Activated CD8-positive, alpha-beta T cell treated with anti-CD3 and anti-CD28 coated beads, Interleukin-2, amount 10 ng/mL, durations not matched to agents 7 days and 5 days (primary cell): ENCODE measurements around the gene FAM234B. TPM values are rescaled to one million over a fixed set of nuclear protein-coding genes. Genes with fewer than 3 reads are reported as not detected.

ENCODE experiments used
- ATAC-seq: fragments of 150-1000 bp; cut with Tn5 transposase; one replicate; pipeline ENCODE4 v1.10.0; 2021; ENCODE audit warnings: moderate library complexity
- CTCF ChIA-PET: fragments of 350-600 bp; sonication (Branson Sonifier 250); formaldehyde crosslinking; loops from one replicate; lab custom pipeline; 2021; ENCODE audit warnings: antibody characterized with exemption; lab: Charles Lee
- POLR2A ChIA-PET: fragments of 350-600 bp; sonication (Branson Sonifier 250); formaldehyde crosslinking; loops from one replicate; lab custom pipeline; 2021; ENCODE audit warnings: antibody characterized with exemption; lab: Charles Lee
- DNase-seq: peaks from one replicate; pipeline ENCODE4 v3.0.0-alpha.2; 2020
- H3K27ac Mint-ChIP-seq: one replicate; pipeline ENCODE4 v1.8.0; 2021; ENCODE audit warnings: mild to moderate bottlenecking, mixed read lengths
- H3K27me3 Mint-ChIP-seq: one replicate; pipeline ENCODE4 v1.8.0; 2021; ENCODE audit warnings: low read depth, mixed read lengths
- H3K36me3 Mint-ChIP-seq: one replicate; pipeline ENCODE4 v1.8.0; 2021; ENCODE audit warnings: low read depth, mixed read lengths
- H3K4me1 Mint-ChIP-seq: one replicate; pipeline ENCODE4 v1.8.0; 2021; ENCODE audit warnings: low read depth, mixed read lengths
- H3K4me3 Mint-ChIP-seq: one replicate; pipeline ENCODE4 v1.8.0; 2021; ENCODE audit warnings: mild to moderate bottlenecking, mixed read lengths
- H3K9me3 Mint-ChIP-seq: one replicate; pipeline ENCODE4 v1.8.0; 2022; ENCODE audit warnings: mixed read lengths; ENCODE audit not compliant: insufficient read depth
- total RNA-seq, 2 experiments: library from RNA; stranded (reverse); gene quantifications; one replicate each; pipeline ENCODE4 v1.2.3, GENCODE V29; 2021

The FAM234B gene
- total RNA-seq, 2 experiments from 2014 or later = 4.2 to 4.3 TPM

DNA sequence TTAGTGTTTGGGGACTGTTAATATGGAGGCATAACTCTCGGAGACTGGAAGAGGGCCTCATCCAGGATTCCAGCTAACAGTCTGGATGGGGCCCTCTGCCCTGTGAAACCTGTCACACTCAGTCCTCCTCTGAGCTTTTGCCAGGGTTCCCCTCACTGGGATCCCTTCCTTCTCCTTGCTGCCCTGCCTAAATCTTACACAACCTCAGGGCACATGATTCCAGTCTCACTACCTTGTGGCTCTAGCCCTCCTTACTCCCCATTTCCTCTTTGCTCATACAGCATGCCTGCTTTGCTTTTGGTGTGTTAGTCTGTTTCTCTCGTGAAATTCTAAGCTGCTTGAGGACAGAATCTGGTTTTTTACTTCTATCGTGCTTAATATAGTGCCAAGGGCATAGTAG, 60.2 kb downstream of the FAM234B start:
- Mint-ChIP-seq H3K4me3 (no peak overlapping the region), H3K4me1 (peaks cover 22% of the 10 kb centered on the region), H3K27ac (no peak overlapping the region), H3K9me3 (no peaks in the 10 kb centered on the region), H3K36me3 (no peaks in the 10 kb centered on the region), H3K27me3 (peaks cover 18% of the 10 kb centered on the region)
- CTCF ChIA-PET = interaction anchor here (0.8 to 8.8 kb wide), 4 partner anchors 10 to 151 kb away, joined by 3 to 204 read pairs (median 6); no protein-coding TSS in a partner anchor
- ATAC-seq (no peak), DNase-seq (no peak)
- POLR2A ChIA-PET = interaction anchor here (1.0 kb wide), 1 partner anchor 91 kb away, joined by 3 read pairs; no protein-coding TSS in a partner anchor

DNA sequence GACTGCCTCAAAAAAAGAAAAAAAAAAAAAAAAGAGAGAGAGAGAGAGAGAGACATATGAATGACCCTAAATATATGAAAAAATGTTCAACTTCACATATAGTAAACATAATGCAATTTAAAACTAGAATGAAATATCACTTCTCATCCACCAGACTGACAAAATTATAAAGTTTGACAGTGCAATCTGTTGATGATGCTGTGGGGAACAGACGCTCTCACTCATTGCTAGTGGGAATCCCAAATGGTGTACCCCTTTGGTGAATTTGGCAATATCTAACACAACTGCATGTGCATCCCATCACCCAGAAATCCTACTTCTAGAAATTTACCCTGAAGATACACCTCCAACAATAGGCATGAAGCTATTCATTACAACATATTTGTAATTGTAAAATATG, 61.6 kb downstream of the FAM234B start:
- Mint-ChIP-seq H3K36me3 (no peaks in the 10 kb centered on the region), H3K27me3 (peaks cover 21% of the 10 kb centered on the region), H3K4me3 (no peak overlapping the region), H3K27ac (no peak overlapping the region), H3K9me3 (no peaks in the 10 kb centered on the region), H3K4me1 (peaks cover 11% of the 10 kb centered on the region)
- ChIA-PET CTCF (interaction anchor here (3.0 to 8.8 kb wide), 2 partner anchors 104 to 149 kb away, joined by 7 to 204 read pairs; no protein-coding TSS in a partner anchor), POLR2A (no interaction called here)
- DNase-seq (no peak), ATAC-seq (no peak)

DNA sequence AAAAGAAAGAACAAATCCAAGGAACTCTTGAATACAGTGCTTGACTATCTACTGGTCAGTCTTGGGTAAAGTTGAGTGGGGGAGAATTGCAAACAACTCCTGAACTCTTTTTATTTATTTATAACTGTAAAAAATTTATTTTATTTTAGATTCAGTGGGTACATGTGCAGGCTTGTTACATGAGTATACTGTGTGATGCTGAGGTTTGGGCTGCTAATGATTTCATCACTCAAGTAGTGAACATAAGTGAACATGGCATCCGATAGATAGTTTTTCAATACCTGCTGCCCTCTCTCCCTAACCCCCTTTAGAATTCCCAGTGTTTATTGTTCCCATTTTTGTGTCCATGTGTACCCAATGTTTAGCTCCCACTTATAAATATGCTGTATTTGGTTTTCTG, 62.5 kb downstream of the FAM234B start:
- peaks cover 21% of the 10 kb centered on the region for H3K27me3 Mint-ChIP-seq
- ChIA-PET CTCF (interaction anchor here (1.5 kb wide), 1 partner anchor 106 kb away, joined by 5 read pairs; no protein-coding TSS in a partner anchor), POLR2A (no interaction called here)
- no peak overlapping the region for H3K27ac Mint-ChIP-seq
- DNase-seq = no peak
- H3K36me3 Mint-ChIP-seq = no peaks in the 10 kb centered on the region
- no peaks in the 10 kb centered on the region for H3K9me3 Mint-ChIP-seq
- peaks cover 9% of the 10 kb centered on the region for H3K4me1 Mint-ChIP-seq
- H3K4me3 Mint-ChIP-seq = no peak overlapping the region
- no peak for ATAC-seq

DNA sequence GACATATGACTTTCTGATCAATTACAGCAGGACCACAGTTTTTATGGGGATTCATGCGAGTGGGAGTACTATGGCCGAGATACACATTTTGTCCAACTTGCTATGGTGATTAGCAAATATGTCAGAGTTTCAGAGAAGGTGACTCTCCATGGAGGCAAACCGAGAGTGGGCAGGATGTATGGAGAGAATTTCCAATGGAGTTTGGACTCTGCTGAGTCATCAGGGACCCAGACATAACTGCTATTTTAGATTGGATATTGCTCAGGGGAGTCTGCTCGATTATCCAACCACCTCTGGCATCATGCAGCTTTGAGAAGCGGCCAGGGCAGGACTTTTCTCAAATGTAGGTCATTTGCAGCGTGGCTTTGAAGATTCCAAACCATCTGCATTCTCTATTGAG, 68.8 kb downstream of the FAM234B start:
- Mint-ChIP-seq H3K4me1 (no peaks in the 10 kb centered on the region), H3K9me3 (no peaks in the 10 kb centered on the region), H3K36me3 (no peaks in the 10 kb centered on the region), H3K27ac (no peak overlapping the region), H3K27me3 (peaks cover 32% of the 10 kb centered on the region), H3K4me3 (no peak overlapping the region)
- ChIA-PET POLR2A (no interaction called here), CTCF (interaction anchor here (1.6 kb wide), 1 partner anchor 99 kb away, joined by 5 read pairs; no protein-coding TSS in a partner anchor)
- ATAC-seq (no peak), DNase-seq (no peak)

DNA sequence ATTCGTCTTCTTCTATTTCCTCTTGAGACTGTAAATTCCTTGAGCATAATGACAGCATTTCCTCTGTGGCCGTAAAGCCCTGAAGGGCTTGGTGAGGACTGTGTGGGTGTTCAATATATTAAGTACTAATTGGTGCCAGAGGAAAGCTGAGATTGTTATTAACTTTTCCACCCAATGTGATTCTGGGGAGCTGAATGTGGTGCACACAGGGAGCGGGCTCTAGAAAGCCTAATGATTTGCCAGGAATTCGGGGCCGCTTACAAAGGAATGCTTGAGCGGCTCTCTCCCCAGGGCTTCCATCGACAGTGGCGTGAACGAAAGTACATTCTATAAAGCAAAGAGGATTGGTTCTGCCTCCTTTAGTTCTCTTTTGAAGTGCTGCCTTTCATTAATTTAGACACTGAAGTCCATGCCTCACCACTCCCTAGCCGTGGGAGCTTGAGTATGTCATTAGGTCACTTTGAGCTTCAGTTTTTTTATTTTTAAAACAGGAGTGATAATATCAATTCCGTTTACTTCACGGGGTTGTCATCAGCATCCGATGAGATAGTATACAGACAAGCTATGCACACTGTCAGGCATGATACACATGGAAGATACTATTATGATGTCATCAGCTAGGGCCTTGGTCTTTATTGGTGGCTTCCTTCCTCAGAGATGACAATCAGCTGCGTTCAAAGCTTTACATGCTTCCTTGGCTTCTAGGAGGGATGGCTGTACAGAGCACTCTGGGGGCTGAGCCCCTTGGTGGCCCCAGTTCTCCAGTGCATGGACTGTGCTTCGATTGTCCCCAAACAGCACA, 70.3 kb downstream of the FAM234B start:
- Mint-ChIP-seq H3K4me3 (no peak overlapping the region), H3K27ac (no peak overlapping the region), H3K9me3 (no peaks in the 10 kb centered on the region), H3K27me3 (peaks cover 21% of the 10 kb centered on the region), H3K4me1 (no peaks in the 10 kb centered on the region), H3K36me3 (no peaks in the 10 kb centered on the region)
- ATAC-seq = no peak
- POLR2A ChIA-PET = no interaction called here
- DNase-seq = no peak
- CTCF ChIA-PET = interaction anchor here (0.7 to 1.8 kb wide), 3 partner anchors 10 to 98 kb away, joined by 3 to 8 read pairs (median 5); no protein-coding TSS in a partner anchor

DNA sequence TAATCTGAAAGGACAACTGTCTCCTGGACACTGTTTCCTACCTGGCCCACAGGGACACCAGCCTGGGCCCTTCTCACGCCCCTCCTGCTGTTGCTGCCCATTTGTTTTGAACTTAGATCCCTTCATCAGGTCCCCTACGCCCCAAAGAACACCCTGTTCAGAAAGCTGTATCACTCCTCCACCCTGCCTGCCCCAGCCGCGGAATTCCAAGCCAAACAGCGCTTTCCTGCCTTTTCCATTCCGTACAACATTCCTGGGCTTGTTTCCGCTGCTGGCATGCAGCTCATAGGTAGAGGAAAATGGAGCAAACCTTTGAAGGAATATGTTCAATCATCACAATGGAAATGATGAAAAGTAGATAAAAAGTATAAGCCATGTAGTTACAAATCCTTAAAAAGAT, 72.1 kb downstream of the FAM234B start:
- no peak for ATAC-seq
- ChIA-PET CTCF (interaction anchor here (0.9 to 2.5 kb wide), 3 partner anchors 96 to 139 kb away, joined by 3 to 10 read pairs (median 8); no protein-coding TSS in a partner anchor), POLR2A (no interaction called here)
- Mint-ChIP-seq H3K4me3 (no peak overlapping the region), H3K27me3 (peaks cover 21% of the 10 kb centered on the region), H3K9me3 (no peaks in the 10 kb centered on the region), H3K36me3 (no peaks in the 10 kb centered on the region), H3K27ac (no peak overlapping the region), H3K4me1 (no peaks in the 10 kb centered on the region)
- DNase-seq = no peak

DNA sequence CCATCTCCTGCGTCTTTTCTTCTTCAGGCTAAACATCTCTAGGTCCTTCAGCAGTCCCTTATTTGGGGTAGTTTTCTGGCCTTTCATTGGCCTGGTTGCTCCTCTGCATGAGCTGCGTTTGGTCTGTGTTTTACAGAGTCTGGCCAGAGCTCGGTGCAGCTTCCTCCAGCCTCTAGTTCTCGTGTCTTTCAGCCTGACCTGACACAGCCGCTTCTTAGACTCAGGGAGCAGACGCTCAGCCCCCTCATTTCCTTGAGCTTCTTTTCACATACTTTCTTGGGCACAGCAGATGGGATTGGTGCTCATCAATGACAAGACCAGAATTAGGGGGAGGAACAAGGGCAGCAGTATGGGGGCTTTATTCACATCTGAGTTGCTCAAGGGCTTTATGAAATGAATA, 72.8 kb downstream of the FAM234B start:
- Mint-ChIP-seq H3K27me3 (peaks cover 18% of the 10 kb centered on the region), H3K27ac (no peak overlapping the region), H3K9me3 (no peaks in the 10 kb centered on the region), H3K4me3 (no peak overlapping the region), H3K4me1 (no peaks in the 10 kb centered on the region), H3K36me3 (no peaks in the 10 kb centered on the region)
- DNase-seq = no peak
- ChIA-PET CTCF (interaction anchor here (0.7 to 2.5 kb wide), 2 partner anchors 9 to 95 kb away, joined by 3 to 10 read pairs; no protein-coding TSS in a partner anchor), POLR2A (no interaction called here)
- ATAC-seq = no peak

DNA sequence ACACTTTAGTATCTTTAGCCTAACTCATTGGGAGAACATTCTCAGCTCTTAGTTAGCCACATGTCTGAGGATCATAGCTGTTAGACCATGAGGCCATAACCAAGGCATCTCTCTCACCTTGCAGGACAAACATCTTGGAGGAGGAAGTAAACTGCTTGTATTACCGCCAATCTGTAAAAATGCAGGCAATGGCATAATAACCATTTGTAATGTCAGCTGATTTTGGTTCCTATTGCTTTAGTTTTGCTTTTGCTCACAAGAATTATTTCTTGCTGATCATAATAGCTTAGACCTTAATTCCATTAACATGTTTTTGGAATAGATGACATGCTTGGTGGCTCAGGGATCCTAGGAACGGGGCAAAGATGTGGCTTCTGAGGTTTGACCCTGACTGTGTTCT, 75.6 kb downstream of the FAM234B start:
- Mint-ChIP-seq H3K27ac (no peak overlapping the region), H3K4me1 (no peaks in the 10 kb centered on the region), H3K9me3 (no peaks in the 10 kb centered on the region), H3K27me3 (peaks cover 17% of the 10 kb centered on the region), H3K4me3 (no peak overlapping the region), H3K36me3 (no peaks in the 10 kb centered on the region)
- DNase-seq (no peak), ATAC-seq (no peak)
- CTCF ChIA-PET = no interaction called here
- POLR2A ChIA-PET = no interaction called here

DNA sequence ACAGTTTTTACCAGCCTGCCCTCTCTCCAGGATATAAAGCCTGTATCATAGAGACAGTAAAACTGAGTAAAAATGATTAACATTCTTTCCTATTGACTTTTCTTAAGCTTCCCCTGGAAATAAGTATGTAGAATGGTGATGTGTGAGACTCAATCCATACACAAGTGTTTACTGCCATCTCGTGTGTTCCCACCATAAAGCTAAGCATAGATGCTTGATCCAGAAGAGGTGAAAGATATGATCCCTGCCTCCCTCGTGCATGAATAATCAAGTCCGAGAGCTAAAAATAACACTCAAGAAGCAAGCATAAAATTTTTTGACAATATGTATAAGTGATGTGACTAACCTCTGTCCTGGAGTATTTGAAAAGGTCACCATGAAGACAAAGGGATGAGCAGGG, 76.2 kb downstream of the FAM234B start:
- Mint-ChIP-seq H3K27ac (no peak overlapping the region), H3K9me3 (no peaks in the 10 kb centered on the region), H3K27me3 (peaks cover 15% of the 10 kb centered on the region), H3K36me3 (no peaks in the 10 kb centered on the region), H3K4me3 (no peak overlapping the region), H3K4me1 (no peaks in the 10 kb centered on the region)
- ChIA-PET POLR2A (no interaction called here), CTCF (interaction anchor here (0.7 kb wide), 1 partner anchor 92 kb away, joined by 3 read pairs; no protein-coding TSS in a partner anchor)
- DNase-seq (no peak), ATAC-seq (no peak)

DNA sequence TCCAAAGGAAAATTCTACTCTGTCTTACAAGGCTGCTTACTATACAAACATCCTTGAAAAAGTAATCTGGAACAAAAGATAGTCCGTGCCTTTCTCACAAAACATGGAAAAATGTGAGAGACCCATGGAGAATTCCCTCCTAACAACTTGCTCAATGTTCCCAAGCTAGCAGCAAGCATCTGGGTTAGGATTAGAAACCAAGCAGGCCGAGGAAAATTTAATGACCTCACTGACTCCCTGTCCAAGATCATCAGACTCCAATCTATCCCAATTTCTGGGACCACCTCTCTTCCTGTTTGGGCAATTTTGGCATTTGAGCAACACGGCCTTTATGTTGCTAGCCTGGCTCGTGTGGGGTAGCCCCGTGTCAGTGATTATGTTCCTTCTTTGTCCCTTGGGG, 77.4 kb downstream of the FAM234B start:
- Mint-ChIP-seq H3K27ac (no peak overlapping the region), H3K27me3 (peaks cover 13% of the 10 kb centered on the region), H3K9me3 (no peaks in the 10 kb centered on the region), H3K4me3 (no peak overlapping the region), H3K4me1 (no peaks in the 10 kb centered on the region), H3K36me3 (no peaks in the 10 kb centered on the region)
- ATAC-seq (no peak), DNase-seq (no peak)
- CTCF ChIA-PET = no interaction called here
- POLR2A ChIA-PET = no interaction called here

DNA sequence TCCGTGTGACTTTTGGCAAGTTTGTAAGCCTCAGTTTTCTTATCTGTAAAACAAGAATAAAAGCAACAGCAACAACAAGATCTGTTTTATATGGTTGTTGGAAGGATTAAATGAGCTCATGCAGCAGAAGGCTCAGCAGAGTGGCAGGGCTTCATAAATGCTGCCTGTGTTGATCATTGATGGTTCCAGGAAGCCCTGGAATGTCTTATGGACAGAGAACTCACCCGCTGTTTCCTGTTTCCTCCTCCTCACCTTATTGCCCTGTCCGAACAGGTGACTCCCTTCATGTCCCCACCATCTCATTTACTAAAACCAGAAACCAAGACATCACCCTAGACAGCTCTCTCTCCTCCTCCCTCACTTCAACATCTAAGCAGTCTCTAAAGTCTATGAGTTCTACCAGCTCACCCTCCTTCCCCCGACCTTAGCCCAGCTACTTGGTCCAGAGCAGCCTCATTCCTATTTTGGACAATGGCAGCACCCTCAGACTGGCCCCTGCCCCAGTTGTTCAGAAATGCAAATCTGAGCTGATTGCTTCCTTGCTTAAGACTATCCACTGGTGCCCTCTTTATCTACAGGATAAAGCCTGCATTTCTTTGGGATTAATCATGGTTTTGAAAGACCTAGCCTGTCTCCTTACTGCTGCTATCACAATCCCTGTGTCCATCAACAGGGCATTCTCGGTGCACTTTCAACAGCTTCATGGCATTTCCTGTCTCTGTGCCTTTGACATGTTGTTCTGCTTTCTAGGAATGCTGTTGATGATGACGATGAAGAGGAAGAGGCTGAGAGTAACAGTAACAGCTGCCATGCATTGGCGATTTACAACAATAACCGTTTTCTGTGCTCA, 80.7 kb downstream of the FAM234B start:
- ChIA-PET CTCF (no interaction called here), POLR2A (no interaction called here)

More for the DNA sequence above, 80.7 kb downstream of the FAM234B start:
- no peaks in the 10 kb centered on the region for H3K36me3 Mint-ChIP-seq
- no peaks in the 10 kb centered on the region for H3K4me1 Mint-ChIP-seq
- no peak for DNase-seq
- H3K4me3 Mint-ChIP-seq = no peak overlapping the region
- H3K9me3 Mint-ChIP-seq = no peaks in the 10 kb centered on the region
- H3K27ac Mint-ChIP-seq = no peak overlapping the region
- no peak for ATAC-seq
- peaks cover 12% of the 10 kb centered on the region for H3K27me3 Mint-ChIP-seq
